ENCODE measurements around the gene TPBG.

Gene TPBG

DNA sequence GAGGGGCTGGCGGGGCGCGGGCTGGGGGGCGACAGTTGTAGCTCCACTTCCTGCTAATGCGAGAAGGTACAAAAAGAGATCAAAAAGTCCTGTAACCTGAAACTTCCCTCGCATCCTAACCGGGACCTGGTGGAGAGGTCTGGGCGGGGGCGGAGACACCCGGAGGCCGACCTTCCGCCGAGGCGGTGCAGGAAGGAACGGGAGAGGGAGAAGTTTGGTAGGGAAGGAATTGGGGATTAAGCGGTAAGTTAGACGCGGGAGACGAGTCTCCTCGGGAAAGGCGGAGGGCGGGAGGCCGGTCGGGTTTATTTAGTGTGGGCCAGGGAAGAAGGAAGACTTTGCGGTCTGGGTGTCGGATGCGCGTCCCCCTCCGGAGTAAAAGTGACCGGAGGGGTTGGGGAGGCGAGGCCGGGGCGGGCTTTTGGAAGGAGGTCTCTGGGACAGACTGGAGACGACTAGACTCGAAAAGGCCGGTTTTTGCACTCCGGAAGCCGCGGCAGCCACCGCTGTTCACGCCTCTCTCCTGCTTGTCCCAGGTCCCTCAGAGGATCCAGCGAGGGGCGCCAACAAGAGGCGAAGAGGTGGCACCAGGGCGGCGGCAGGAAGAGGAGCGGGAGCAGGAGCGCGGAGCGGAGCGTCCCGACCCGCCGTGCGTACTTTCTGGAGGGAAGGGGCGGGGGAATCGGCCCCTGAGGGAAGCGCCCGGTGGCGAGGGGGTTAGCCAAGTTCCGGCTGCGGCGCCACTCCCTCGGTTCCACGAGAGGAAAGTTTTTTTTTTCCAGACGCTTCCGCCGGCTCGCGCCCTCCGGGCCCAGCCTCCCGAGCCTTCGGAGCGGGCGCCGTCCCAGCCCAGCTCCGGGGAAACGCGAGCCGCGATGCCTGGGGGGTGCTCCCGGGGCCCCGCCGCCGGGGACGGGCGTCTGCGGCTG lies 734 bp downstream of the TPBG start:
- H3K9ac ChIP-seq = no peak overlapping the region
- H3K4me1 ChIP-seq = no peaks in the 10 kb centered on the region
- peak overlapping the region; percentile 87 for H3K4me2 ChIP-seq (ENCODE audit: low read length)
- H3K27me3 ChIP-seq (ENCODE audit: control insufficient read depth, insufficient read depth, low read length) = no peaks in the 10 kb centered on the region
- no peak overlapping the region for H3K27ac ChIP-seq
- peak overlapping the region; percentile 89 for H2AFZ ChIP-seq
- TF ChIP-seq, protein P1, sequence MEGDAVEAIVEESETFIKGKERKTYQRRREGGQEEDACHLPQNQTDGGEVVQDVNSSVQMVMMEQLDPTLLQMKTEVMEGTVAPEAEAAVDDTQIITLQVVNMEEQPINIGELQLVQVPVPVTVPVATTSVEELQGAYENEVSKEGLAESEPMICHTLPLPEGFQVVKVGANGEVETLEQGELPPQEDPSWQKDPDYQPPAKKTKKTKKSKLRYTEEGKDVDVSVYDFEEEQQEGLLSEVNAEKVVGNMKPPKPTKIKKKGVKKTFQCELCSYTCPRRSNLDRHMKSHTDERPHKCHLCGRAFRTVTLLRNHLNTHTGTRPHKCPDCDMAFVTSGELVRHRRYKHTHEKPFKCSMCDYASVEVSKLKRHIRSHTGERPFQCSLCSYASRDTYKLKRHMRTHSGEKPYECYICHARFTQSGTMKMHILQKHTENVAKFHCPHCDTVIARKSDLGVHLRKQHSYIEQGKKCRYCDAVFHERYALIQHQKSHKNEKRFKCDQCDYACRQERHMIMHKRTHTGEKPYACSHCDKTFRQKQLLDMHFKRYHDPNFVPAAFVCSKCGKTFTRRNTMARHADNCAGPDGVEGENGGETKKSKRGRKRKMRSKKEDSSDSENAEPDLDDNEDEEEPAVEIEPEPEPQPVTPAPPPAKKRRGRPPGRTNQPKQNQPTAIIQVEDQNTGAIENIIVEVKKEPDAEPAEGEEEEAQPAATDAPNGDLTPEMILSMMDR (IDR thresholded peaks at IDR 0.05) = no peak
- peak overlapping the region; percentile 81 for H3K4me3 ChIP-seq (ENCODE audit: low read depth, low read length)
- H3K36me3 ChIP-seq (ENCODE audit: control insufficient read depth, insufficient read depth, low read length) = no peaks in the 10 kb centered on the region
- H3K79me2 ChIP-seq = no peaks in the 10 kb centered on the region
- no peaks in the 10 kb centered on the region for H3K9me3 ChIP-seq (ENCODE audit: control insufficient read depth, low read length)

DNA sequence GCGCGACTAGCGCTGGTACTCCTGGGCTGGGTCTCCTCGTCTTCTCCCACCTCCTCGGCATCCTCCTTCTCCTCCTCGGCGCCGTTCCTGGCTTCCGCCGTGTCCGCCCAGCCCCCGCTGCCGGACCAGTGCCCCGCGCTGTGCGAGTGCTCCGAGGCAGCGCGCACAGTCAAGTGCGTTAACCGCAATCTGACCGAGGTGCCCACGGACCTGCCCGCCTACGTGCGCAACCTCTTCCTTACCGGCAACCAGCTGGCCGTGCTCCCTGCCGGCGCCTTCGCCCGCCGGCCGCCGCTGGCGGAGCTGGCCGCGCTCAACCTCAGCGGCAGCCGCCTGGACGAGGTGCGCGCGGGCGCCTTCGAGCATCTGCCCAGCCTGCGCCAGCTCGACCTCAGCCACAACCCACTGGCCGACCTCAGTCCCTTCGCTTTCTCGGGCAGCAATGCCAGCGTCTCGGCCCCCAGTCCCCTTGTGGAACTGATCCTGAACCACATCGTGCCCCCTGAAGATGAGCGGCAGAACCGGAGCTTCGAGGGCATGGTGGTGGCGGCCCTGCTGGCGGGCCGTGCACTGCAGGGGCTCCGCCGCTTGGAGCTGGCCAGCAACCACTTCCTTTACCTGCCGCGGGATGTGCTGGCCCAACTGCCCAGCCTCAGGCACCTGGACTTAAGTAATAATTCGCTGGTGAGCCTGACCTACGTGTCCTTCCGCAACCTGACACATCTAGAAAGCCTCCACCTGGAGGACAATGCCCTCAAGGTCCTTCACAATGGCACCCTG lies 1.6 kb downstream of the TPBG start:
- H3K9me3 ChIP-seq (ENCODE audit: control insufficient read depth, low read length) = no peaks in the 10 kb centered on the region
- H3K4me2 ChIP-seq (ENCODE audit: low read length) = peak overlapping the region; percentile 87
- H3K79me2 ChIP-seq = no peaks in the 10 kb centered on the region
- no peak overlapping the region for H3K27ac ChIP-seq
- peak overlapping the region; percentile 81 for H3K4me3 ChIP-seq (ENCODE audit: low read depth, low read length)
- H3K27me3 ChIP-seq (ENCODE audit: control insufficient read depth, insufficient read depth, low read length) = no peaks in the 10 kb centered on the region
- H3K4me1 ChIP-seq = no peaks in the 10 kb centered on the region
- TF ChIP-seq, protein P1 (IDR thresholded peaks at IDR 0.05) = no peak
- H3K9ac ChIP-seq = no peak overlapping the region
- no peaks in the 10 kb centered on the region for H3K36me3 ChIP-seq (ENCODE audit: control insufficient read depth, insufficient read depth, low read length)
- peak overlapping the region; percentile 89 for H2AFZ ChIP-seq

DNA sequence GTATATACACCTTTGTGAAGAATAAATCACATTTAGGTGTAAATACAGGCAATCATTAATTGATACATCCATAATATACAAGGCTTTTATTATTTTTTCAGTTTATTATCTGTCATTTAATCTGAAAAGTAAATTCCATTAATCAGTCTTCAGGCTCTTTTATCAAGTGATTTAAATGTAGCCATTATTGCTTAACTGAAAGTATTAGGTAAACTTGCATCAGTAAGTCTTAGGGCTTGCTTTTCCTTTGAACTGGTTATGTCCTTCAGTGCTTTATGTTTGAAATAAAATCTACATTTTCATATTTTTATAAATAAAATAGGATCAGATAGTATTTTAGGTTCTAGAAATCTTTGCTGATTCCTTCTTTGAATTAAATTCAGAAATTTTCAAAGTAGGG lies 4.1 kb downstream of the TPBG start:
- H3K4me1 ChIP-seq = no peaks in the 10 kb centered on the region

DNA sequence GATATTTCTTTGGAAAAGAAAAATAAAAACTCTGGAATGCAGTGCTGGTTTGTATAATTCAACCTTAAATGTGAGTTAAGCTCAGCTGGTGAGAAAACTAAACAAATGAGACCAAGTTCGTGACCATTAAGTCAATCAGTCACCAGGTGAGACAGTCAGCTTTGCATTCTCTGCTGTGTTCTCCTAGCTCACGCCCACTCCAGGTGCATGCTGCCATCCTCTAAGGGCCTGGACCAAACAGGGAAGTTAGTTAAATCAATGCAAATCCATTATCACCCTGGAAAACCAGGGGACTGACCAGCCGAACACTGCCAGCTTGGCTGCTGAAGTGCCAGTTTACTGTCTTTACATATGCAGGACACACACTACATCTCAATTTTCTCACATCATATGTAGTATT lies 7.2 kb downstream of the TPBG start:
- no peaks in the 10 kb centered on the region for H3K4me1 ChIP-seq
- TF ChIP-seq, protein P1 (IDR thresholded peaks at IDR 0.05) = no peak
- H3K9me3 ChIP-seq (ENCODE audit: control insufficient read depth, low read length) = no peaks in the 10 kb centered on the region
- H3K9ac ChIP-seq = no peak overlapping the region
- no peaks in the 10 kb centered on the region for H3K36me3 ChIP-seq (ENCODE audit: control insufficient read depth, insufficient read depth, low read length)
- H3K79me2 ChIP-seq = no peaks in the 10 kb centered on the region
- H3K4me2 ChIP-seq (ENCODE audit: low read length) = no peak overlapping the region
- no peak overlapping the region for H3K27ac ChIP-seq
- no peaks in the 10 kb centered on the region for H3K27me3 ChIP-seq (ENCODE audit: control insufficient read depth, insufficient read depth, low read length)
- H2AFZ ChIP-seq = no peak overlapping the region
- H3K4me3 ChIP-seq (ENCODE audit: low read depth, low read length) = no peak overlapping the region

More for the DNA sequence above, 4.1 kb downstream of the TPBG start:
- TF ChIP-seq, protein P1 (IDR thresholded peaks at IDR 0.05) = no peak
- H2AFZ ChIP-seq = no peak overlapping the region
- no peaks in the 10 kb centered on the region for H3K79me2 ChIP-seq
- no peak overlapping the region for H3K27ac ChIP-seq
- H3K4me2 ChIP-seq (ENCODE audit: low read length) = no peak overlapping the region
- no peaks in the 10 kb centered on the region for H3K36me3 ChIP-seq (ENCODE audit: control insufficient read depth, insufficient read depth, low read length)
- H3K27me3 ChIP-seq (ENCODE audit: control insufficient read depth, insufficient read depth, low read length) = no peaks in the 10 kb centered on the region
- H3K9ac ChIP-seq = no peak overlapping the region
- H3K9me3 ChIP-seq (ENCODE audit: control insufficient read depth, low read length) = no peaks in the 10 kb centered on the region
- no peak overlapping the region for H3K4me3 ChIP-seq (ENCODE audit: low read depth, low read length)
